ENCODE results near the gene MAPKAPK3. TPM values are rescaled to one million over a fixed set of nuclear protein-coding genes. Genes with fewer than 3 reads are reported as not detected.

MAPKAPK3 gene
- total and polyA plus RNA-seq, 2 of the 8 experiments (the other 6 are each of a cell fraction or from before 2014, with no cell fraction given) = 65.4 to 99.8 TPM

GRCh38 chr3:50616003-50616769 lies 765 bp upstream of the MAPKAPK3 start (continued):
- TF ChIP-seq USF2 (IDR thresholded peaks at IDR 0.05; ENCODE audit: low read length) = no peak
- TF ChIP-seq BCL11A (IDR thresholded peaks at IDR 0.05; ENCODE audit: low read depth in 2 of 2, low read length in 2 of 2) = no peak
- TF ChIP-seq BRCA1 (IDR thresholded peaks at IDR 0.05; ENCODE audit: low read depth, low read length) = peak; percentile 38; the same call in 1 of the 2 replicates
- TF ChIP-seq RAD21 (IDR thresholded peaks at IDR 0.05 in 1 of 2, conservative IDR thresholded peaks at IDR 0.05 in 1 of 2; ENCODE audit: low read depth in 2 of 2, low read length in 2 of 2) = peak; percentile 100
- TF ChIP-seq YY1 (IDR thresholded peaks at IDR 0.05; ENCODE audit: low read depth, low read length) = 0 out of 2 replicates have a peak, but pooled peaks have one; percentile 27
- peak; percentile 55; the same call in 1 of the 2 replicates for TF ChIP-seq SP4 (IDR thresholded peaks at IDR 0.05; ENCODE audit: low read length)
- TF ChIP-seq HDAC6 (IDR thresholded peaks at IDR 0.05; ENCODE audit: low read depth, low read length) = no peak
- TF ChIP-seq CHD2 (IDR thresholded peaks at IDR 0.05; ENCODE audit: low read length) = no peak; the same call in 1 of the 2 replicates
- TF ChIP-seq RFX5 (IDR thresholded peaks at IDR 0.05; ENCODE audit: borderline replicate concordance, low read depth, low read length) = no peak
- TF ChIP-seq TAF1 (IDR thresholded peaks at IDR 0.05; ENCODE audit: low read depth, low read length) = no peak
